HG02798 (cell line): ENCODE data around the gene NFIA.

ENCODE experiments used
- ATAC-seq: cut with Tn5 transposase; IDR thresholded peaks from one replicate; pipeline ENCODE4 v1.9.1; 2021; ENCODE audit warnings: mild to moderate bottlenecking; ENCODE audit not compliant: unreplicated experiment, poor library complexity

NFIA gene

GRCh38 chr1:61433646-61434045 is 351.3 kb downstream of the NFIA start:
- no peak for ATAC-seq

- ATAC-seq, result no peak
Observed at GRCh38 chr1:61434276-61434675, 351.9 kb downstream of the NFIA start.

GRCh38 chr1:61435226-61435625 is 352.9 kb downstream of the NFIA start:
- ATAC-seq, result no peak

GRCh38 chr1:61436016-61436415 is 353.7 kb downstream of the NFIA start:
- peak; percentile 42 for ATAC-seq

- no peak for ATAC-seq
Observed at GRCh38 chr1:61436491-61437120, 354.2 kb downstream of the NFIA start.

GRCh38 chr1:61439234-61439633 is 356.9 kb downstream of the NFIA start:
- no peak for ATAC-seq

GRCh38 chr1:61441723-61442262 is 359.4 kb downstream of the NFIA start:
- ATAC-seq, result no peak

- no peak for ATAC-seq
Observed at GRCh38 chr1:61442544-61442943, 360.2 kb downstream of the NFIA start.

- ATAC-seq, result no peak
Observed at GRCh38 chr1:61444288-61444687, 361.9 kb downstream of the NFIA start.

- ATAC-seq, result no peak
Observed at GRCh38 chr1:61445269-61445825, 363.0 kb downstream of the NFIA start.

GRCh38 chr1:61446531-61446991 is 364.2 kb downstream of the NFIA start:
- no peak for ATAC-seq

GRCh38 chr1:61447106-61447967 is 365.0 kb downstream of the NFIA start:
- ATAC-seq, result no peak

- ATAC-seq, result no peak
Observed at GRCh38 chr1:61447968-61448430, 365.6 kb downstream of the NFIA start.

GRCh38 chr1:61448914-61449313 is 366.6 kb downstream of the NFIA start:
- ATAC-seq, result no peak

- ATAC-seq, result no peak
Observed at GRCh38 chr1:61449410-61449809, 367.0 kb downstream of the NFIA start.

GRCh38 chr1:61450454-61450853 is 368.1 kb downstream of the NFIA start:
- no peak for ATAC-seq

GRCh38 chr1:61450872-61451571 is 368.7 kb downstream of the NFIA start:
- ATAC-seq, result no peak

- ATAC-seq, result no peak
Observed at GRCh38 chr1:61451572-61451968, 369.2 kb downstream of the NFIA start.

- no peak for ATAC-seq
Observed at GRCh38 chr1:61452176-61453035, 370.0 kb downstream of the NFIA start.
